Suppressor macrophage treated with lipopolysaccharide for 4 hours (primary cell): ENCODE measurements around the gene C19orf33.

Experiments used
- DNase-seq: peaks from one replicate; pipeline ENCODE4 v3.0.0-alpha.2; 2020

The C19orf33 gene

DNA sequence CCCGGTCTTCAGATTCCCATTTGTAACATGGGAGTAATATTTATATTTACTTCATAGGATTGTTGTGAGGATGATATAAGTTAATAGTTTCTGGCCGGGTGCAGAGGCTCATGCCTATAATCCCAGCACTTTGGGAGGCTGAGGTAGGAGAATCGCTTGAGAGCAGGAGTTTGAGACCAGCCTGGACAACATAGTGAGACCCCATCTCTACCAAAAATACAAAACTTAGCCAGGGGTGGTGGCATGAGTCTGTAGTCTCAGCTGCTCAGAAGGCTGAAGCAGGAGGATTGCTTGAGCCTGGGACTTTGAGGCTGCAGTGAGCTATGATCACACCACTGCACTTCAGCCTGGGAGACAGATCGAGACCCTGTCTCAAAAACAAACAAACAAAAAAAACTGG, 42.8 kb downstream of the C19orf33 start:
- DNase-seq: no peak

DNA sequence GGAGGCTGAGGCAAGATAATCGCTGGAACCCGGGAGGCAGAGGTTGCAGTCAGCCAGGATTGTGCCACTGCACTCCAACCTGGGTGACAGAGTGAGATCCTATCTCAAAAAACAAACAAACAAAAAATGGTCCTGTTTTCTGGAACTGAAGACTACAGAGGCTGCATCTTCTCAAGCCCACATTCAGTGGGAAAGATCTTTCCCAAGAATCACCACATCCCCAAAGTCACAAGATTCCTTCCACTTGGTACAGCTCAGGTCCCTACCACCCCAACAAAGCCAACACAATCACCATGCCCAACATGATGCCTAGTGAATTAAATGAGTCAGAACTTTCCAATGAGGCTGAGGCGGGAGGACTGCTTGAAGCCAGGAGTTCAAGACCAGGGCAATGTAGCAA, 46.8 kb downstream of the C19orf33 start:
- DNase-seq: no peak

DNA sequence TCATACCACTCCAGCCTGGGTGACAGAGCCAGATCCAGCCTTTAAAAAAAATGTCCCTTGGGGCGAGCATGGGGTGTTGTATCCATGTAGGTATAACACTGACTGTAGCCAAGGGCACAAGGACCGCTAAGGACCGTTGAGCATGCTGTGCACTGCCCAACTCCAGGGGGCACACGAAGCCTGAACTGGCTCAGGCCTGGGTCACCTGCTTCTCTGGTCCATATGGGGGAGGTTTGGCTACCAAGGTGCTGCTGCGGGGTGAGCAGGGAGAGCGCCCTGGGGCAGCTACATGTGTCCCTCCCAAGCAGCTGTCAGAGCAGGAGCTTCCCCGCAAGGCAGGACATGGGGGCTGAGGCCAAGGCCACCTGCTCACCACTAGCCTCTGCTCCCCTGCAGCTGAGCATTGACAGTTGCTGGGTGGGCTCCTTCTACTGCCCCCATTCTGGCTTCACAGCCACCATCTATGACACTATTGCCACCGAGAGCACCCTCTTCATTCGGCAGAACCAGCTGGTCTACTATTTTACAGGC, 47.9 kb downstream of the C19orf33 start:
- DNase-seq: no peak

DNA sequence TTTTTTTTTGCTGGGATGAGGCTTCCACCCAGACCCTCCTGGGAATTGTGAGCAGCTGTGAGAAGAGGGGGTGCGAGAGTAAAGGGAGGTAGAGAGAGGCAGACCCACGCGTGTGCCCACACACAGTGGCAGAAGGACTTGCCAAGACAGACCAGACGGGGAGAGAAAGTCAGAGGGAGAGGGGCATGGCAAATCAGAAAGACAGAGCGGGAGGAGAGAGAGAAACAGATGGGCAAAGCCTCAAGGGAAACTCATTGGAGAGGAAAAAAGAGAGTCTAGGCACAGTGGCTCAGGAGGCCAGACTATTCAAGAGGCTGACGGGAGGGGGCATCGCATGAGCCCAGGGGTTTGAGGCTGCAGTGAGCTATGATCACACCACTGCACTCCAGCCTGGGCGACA, 48.6 kb downstream of the C19orf33 start:
- no peak for DNase-seq
